Measurements from ENCODE around the gene SLC22A17. TPM values are rescaled to one million over a fixed set of nuclear protein-coding genes. Genes with fewer than 3 reads are reported as not detected.
A peak's percentile ranks its signal among the peaks of the same experiment; 100 is the strongest.

The SLC22A17 gene
- total and polyA plus RNA-seq, 10 of the 15 experiments (the other 5 are each of a cell fraction or from before 2014, with no cell fraction given): not detected

DNA sequence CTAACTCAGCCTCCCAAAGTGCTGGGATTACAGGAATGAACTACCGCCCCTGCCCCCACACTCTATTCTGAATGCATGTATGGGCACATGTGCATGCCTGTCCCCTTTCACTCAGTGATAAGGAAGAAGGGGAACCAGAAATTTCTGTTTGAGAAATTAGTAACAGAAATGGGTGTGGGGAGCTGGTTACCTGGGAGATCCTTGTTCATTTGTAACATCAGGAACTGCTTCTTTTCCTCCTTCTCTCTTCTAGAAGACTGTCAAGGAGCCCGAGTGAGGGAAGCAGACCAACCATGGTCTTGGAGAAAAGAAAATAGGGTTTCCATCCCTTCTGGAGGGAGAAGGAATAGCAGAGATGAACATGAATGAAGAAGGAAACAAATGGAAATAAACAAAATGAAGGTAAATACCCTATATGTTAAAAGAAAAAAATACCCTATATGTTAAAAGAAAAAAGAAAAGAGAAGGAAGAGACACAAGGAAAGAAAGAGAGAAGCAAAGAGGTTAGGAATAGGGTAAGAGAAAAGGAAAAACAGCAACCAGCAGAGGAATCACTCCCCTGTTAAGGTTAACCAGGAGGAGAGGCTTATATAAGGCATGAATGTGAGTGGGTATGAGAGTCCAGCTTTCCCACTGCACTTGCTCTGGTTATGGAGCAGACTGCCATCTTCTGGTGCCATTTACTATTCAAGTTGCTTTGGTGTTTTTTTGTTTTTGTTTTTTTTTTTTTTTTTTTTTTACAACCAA is 53.3 kb downstream of the SLC22A17 start:
- ChIA-PET RAD21 (ENCODE audit: unreplicated experiment) (interaction anchor here (0.6 to 4.0 kb wide), 5 partner anchors 13 to 256 kb away, joined by 3 to 21 read pairs (median 4); partner anchors contain the start of genes HOMEZ and PABPN1), CTCF (interaction anchor here (0.6 to 5.8 kb wide), 11 partner anchors 10 to 261 kb away, joined by 3 to 77 read pairs (median 6); partner anchors contain the start of gene PABPN1), SMC1A (ENCODE audit: uncharacterized antibody, unreplicated experiment) (interaction anchor here (0.7 to 7.1 kb wide), 4 partner anchors 13 to 268 kb away, joined by 3 to 34 read pairs (median 6); partner anchors contain the start of genes AP1G2 and HOMEZ), POLR2A (interaction anchor here (0.6 to 5.7 kb wide), 2 partner anchors 22 to 198 kb away, joined by 3 to 98 read pairs; partner anchors contain the start of gene PABPN1)
- no peak overlapping the region for H3K4me3 ChIP-seq
- H3K9ac ChIP-seq (ENCODE audit: control insufficient read depth, insufficient read depth, low read length): no peak overlapping the region
- H2AFZ ChIP-seq (ENCODE audit: control insufficient read depth, low read depth, low read length): no peak overlapping the region
- H3K79me2 ChIP-seq (ENCODE audit: control insufficient read depth, insufficient read depth, low read length): peaks cover 7% of the 10 kb centered on the region
- WGBS (ENCODE audit: insufficient coverage, insufficient replicate concordance, low lambda C conversion rate, missing lambda C conversion rate): 83% methylated on average over 2 of the region's 2 CpGs
- BruUV-seq (replicated peaks): no TSS peak
- intact Hi-C loops (cut with micrococcal nuclease; ENCODE audit: unreplicated experiment) (no loop called here), in situ Hi-C loops (cut with MboI) (no loop called here)
- H3K36me3 ChIP-seq (ENCODE audit: control insufficient read depth in 2 of 2, insufficient read depth in 2 of 2, low read length in 1 of 2): no peaks in the 10 kb centered on the region
- H3K4me1 ChIP-seq (ENCODE audit: control insufficient read depth, insufficient read depth, low read length): peaks cover 8% of the 10 kb centered on the region
- no peak overlapping the region for H3K27ac ChIP-seq (ENCODE audit: control insufficient read depth, insufficient read depth)
- no peaks in the 10 kb centered on the region for H3K27me3 ChIP-seq (replicated peaks in 1 of 2; ENCODE audit: control insufficient read depth in 2 of 2, insufficient read depth in 2 of 2, low read length in 1 of 2)
- H3K9me3 ChIP-seq (replicated peaks; ENCODE audit: control insufficient read depth, insufficient read depth, low read length): no peaks in the 10 kb centered on the region
- no peaks in the 10 kb centered on the region for H4K20me1 ChIP-seq (ENCODE audit: control insufficient read depth, insufficient read depth)
- peak; percentile 59 for FAIRE-seq
- no peak for ATAC-seq
- H3K4me2 ChIP-seq (ENCODE audit: control insufficient read depth, insufficient read depth): peak overlapping the region; percentile 17
- DNase-seq (ENCODE audit: low read depth, low spot score): no peak
- TF ChIP-seq SMC3 (IDR thresholded peaks at IDR 0.05; ENCODE audit: borderline replicate concordance, low read length) (peak; percentile 43; the same call in 1 of the 2 replicates), ZBED1 (IDR thresholded peaks at IDR 0.05; ENCODE audit: borderline replicate concordance) (no peak), NBN (IDR thresholded peaks at IDR 0.05) (0 out of 2 replicates have a peak, but pooled peaks have one; percentile 18), FOXK2 (IDR thresholded peaks at IDR 0.05) (no peak), MYC (IDR thresholded peaks at IDR 0.05; ENCODE audit: insufficient read depth, insufficient read length, insufficient replicate concordance, low read length, severe bottlenecking) (no peak), MEF2B (IDR thresholded peaks at IDR 0.05; ENCODE audit: partially characterized antibody, poor library complexity, severe bottlenecking) (no peak), RCOR1 (conservative IDR thresholded peaks at IDR 0.05; ENCODE audit: low read depth, low read length) (no peak), SUPT20H (IDR thresholded peaks at IDR 0.05; ENCODE audit: borderline replicate concordance, control insufficient read depth, low read depth, low read length) (no peak), CBX5 (IDR thresholded peaks at IDR 0.05; ENCODE audit: low read depth) (no peak), YY1 (IDR thresholded peaks at IDR 0.05; ENCODE audit: low read depth, low read length) (no peak), RFX5 (IDR thresholded peaks at IDR 0.05; ENCODE audit: low read depth, low read length) (no peak), KDM1A (IDR thresholded peaks at IDR 0.05; ENCODE audit: borderline replicate concordance) (no peak)
- TF ChIP-seq, protein P1, sequence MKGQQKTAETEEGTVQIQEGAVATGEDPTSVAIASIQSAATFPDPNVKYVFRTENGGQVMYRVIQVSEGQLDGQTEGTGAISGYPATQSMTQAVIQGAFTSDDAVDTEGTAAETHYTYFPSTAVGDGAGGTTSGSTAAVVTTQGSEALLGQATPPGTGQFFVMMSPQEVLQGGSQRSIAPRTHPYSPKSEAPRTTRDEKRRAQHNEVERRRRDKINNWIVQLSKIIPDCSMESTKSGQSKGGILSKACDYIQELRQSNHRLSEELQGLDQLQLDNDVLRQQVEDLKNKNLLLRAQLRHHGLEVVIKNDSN (IDR thresholded peaks at IDR 0.05; ENCODE audit: borderline replicate concordance, extremely low read length, insufficient read depth, low read depth, low read length): no peak
- TF ChIP-seq, protein P2, sequence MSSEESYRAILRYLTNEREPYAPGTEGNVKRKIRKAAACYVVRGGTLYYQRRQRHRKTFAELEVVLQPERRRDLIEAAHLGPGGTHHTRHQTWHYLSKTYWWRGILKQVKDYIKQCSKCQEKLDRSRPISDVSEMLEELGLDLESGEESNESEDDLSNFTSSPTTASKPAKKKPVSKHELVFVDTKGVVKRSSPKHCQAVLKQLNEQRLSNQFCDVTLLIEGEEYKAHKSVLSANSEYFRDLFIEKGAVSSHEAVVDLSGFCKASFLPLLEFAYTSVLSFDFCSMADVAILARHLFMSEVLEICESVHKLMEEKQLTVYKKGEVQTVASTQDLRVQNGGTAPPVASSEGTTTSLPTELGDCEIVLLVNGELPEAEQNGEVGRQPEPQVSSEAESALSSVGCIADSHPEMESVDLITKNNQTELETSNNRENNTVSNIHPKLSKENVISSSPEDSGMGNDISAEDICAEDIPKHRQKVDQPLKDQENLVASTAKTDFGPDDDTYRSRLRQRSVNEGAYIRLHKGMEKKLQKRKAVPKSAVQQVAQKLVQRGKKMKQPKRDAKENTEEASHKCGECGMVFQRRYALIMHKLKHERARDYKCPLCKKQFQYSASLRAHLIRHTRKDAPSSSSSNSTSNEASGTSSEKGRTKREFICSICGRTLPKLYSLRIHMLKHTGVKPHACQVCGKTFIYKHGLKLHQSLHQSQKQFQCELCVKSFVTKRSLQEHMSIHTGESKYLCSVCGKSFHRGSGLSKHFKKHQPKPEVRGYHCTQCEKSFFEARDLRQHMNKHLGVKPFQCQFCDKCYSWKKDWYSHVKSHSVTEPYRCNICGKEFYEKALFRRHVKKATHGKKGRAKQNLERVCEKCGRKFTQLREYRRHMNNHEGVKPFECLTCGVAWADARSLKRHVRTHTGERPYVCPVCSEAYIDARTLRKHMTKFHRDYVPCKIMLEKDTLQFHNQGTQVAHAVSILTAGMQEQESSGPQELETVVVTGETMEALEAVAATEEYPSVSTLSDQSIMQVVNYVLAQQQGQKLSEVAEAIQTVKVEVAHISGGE (CRISPR knock-in tag; IDR thresholded peaks at IDR 0.05): no peak
- TF ChIP-seq, protein P3, sequence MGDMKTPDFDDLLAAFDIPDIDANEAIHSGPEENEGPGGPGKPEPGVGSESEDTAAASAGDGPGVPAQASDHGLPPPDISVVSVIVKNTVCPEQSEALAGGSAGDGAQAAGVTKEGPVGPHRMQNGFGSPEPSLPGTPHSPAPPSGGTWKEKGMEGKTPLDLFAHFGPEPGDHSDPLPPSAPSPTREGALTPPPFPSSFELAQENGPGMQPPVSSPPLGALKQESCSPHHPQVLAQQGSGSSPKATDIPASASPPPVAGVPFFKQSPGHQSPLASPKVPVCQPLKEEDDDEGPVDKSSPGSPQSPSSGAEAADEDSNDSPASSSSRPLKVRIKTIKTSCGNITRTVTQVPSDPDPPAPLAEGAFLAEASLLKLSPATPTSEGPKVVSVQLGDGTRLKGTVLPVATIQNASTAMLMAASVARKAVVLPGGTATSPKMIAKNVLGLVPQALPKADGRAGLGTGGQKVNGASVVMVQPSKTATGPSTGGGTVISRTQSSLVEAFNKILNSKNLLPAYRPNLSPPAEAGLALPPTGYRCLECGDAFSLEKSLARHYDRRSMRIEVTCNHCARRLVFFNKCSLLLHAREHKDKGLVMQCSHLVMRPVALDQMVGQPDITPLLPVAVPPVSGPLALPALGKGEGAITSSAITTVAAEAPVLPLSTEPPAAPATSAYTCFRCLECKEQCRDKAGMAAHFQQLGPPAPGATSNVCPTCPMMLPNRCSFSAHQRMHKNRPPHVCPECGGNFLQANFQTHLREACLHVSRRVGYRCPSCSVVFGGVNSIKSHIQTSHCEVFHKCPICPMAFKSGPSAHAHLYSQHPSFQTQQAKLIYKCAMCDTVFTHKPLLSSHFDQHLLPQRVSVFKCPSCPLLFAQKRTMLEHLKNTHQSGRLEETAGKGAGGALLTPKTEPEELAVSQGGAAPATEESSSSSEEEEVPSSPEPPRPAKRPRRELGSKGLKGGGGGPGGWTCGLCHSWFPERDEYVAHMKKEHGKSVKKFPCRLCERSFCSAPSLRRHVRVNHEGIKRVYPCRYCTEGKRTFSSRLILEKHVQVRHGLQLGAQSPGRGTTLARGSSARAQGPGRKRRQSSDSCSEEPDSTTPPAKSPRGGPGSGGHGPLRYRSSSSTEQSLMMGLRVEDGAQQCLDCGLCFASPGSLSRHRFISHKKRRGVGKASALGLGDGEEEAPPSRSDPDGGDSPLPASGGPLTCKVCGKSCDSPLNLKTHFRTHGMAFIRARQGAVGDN (IDR thresholded peaks at IDR 0.05): no peak
